HG02623 (cell line): Measurements from ENCODE around the gene PRKAG2.
"Not testable (repeated sequence)": the region's sequence is repeated elsewhere in the genome, so short reads cannot be mapped to it uniquely, and the experiment has no call there.

Source experiments
- ATAC-seq: cut with Tn5 transposase; IDR thresholded peaks from one replicate; pipeline ENCODE4 v1.9.1; 2021; ENCODE audit warnings: moderate library complexity; ENCODE audit not compliant: unreplicated experiment

Gene PRKAG2

GRCh38 chr7:151885202-151885580 is 8.3 kb upstream of the PRKAG2 start:
- no peak for ATAC-seq

GRCh38 chr7:151884312-151885201 is 7.6 kb upstream of the PRKAG2 start:
- ATAC-seq, result no peak

DNA sequence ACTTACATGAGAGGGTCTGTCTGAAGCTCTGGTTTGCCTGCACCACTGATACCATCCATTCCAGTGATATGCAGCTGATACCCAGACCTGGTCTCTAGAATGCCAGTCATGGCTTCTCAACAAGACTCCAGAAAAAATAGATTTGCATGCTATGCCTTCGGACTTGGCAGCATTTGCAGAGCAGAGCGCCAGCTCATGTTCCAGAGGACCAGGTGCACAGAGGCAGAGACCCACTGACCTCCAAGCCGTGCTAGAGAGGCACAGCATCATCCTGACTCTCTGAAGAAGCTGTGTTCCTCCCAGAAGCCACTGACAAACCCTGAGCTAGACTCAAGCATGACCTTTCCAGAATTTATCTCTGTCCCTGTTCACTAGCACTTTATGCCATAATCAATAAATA is 6.9 kb upstream of the PRKAG2 start:
- ATAC-seq, result no peak

DNA sequence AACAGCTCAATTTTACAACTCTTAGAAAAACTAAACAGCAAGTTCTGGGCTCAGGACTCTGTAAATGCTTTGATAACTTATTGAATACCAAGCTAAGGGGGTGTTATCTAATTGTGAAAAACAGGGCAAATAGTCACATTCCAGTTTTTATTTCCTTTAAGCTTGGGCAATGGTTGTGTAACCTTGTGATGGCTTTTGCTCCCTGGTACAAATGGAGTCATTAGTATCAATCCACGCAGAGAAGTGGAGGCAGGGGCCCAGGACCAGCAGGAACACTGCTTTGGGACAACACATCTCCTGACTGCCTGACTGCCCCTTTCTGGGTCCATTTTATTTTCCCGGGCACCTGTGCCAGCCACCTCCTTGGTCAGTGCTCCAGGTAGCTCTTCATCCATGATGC is 5.8 kb upstream of the PRKAG2 start:
- no peak for ATAC-seq

- no peak for ATAC-seq
Observed at GRCh38 chr7:151880688-151881087, 3.8 kb upstream of the PRKAG2 start.

GRCh38 chr7:151877911-151878835 is 1.3 kb upstream of the PRKAG2 start:
- no peak for ATAC-seq

GRCh38 chr7:151875942-151876898 is 695 bp downstream of the PRKAG2 start:
- no peak for ATAC-seq

- not testable (repeated sequence) for ATAC-seq
Observed at GRCh38 chr7:151874479-151874878, 2.4 kb downstream of the PRKAG2 start.

- ATAC-seq, result no peak
Observed at GRCh38 chr7:151873402-151873965, 3.4 kb downstream of the PRKAG2 start.

GRCh38 chr7:151872531-151873401 is 4.1 kb downstream of the PRKAG2 start:
- no peak for ATAC-seq

- ATAC-seq, result no peak
Observed at GRCh38 chr7:151871904-151872303, 5.0 kb downstream of the PRKAG2 start.

- ATAC-seq, result no peak
Observed at GRCh38 chr7:151871189-151871735, 5.7 kb downstream of the PRKAG2 start.

GRCh38 chr7:151869968-151870918 is 6.7 kb downstream of the PRKAG2 start:
- no peak for ATAC-seq

GRCh38 chr7:151869455-151869854 is 7.5 kb downstream of the PRKAG2 start:
- no peak for ATAC-seq

GRCh38 chr7:151869109-151869428 is 7.8 kb downstream of the PRKAG2 start:
- ATAC-seq, result no peak

- ATAC-seq, result no peak
Observed at GRCh38 chr7:151868396-151869108, 8.4 kb downstream of the PRKAG2 start.

DNA sequence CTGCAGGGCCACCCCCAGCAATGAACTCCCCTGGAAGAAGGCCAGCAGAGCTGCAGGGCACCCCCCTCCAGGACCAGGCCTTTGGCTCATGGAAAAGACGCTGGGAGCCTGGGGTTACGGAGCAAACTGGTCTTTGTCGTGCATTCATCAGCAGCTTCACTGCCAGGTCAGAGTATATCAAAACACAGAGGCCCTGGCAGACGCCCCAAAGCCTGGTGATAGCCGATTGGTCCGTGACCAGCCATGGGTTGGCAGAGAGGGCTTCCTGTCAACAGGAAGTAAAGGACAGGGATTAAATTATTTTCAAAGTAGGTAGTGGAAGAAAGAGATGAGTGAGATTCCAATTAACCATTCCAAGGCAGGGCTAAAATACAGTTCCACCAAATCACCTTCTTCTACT is 9.0 kb downstream of the PRKAG2 start:
- no peak for ATAC-seq
